SK-N-SH (cell line): ENCODE results near the gene TFIP11.

Experiments used
- EP300 ChIP-seq, 2 experiments: IDR thresholded peaks; 2 replicates each; pipeline versions ENCODE4 v1.4.0 to v1.6.1; 2012; ENCODE audit warnings: borderline replicate concordance in 1 of 2, low read depth in 1 of 2, low read length in 1 of 2
- POLR2AphosphoS5 ChIP-seq: IDR thresholded peaks from 2 replicates; pipeline ENCODE4 v1.6.1; 2012; ENCODE audit warnings: low read depth, low read length
- TAF1 ChIP-seq: IDR thresholded peaks from 2 replicates; pipeline ENCODE4 v1.6.1; 2012; ENCODE audit warnings: low read depth, mild to moderate bottlenecking, low read length, moderate library complexity, borderline replicate concordance
- TF ChIP-seq, protein P1 (sequence below): fragments of 200-600 bp; sonication (generic); IDR thresholded peaks from 2 replicates; pipeline ENCODE4 v1.6.1; 2017; ENCODE audit warnings: antibody characterized with exemption, mild to moderate bottlenecking, moderate library complexity
- TF ChIP-seq, protein P2 (sequence below): IDR thresholded peaks from 2 replicates; pipeline ENCODE4 v1.4.0; 2012; ENCODE audit warnings: low read depth, borderline replicate concordance

DNA sequence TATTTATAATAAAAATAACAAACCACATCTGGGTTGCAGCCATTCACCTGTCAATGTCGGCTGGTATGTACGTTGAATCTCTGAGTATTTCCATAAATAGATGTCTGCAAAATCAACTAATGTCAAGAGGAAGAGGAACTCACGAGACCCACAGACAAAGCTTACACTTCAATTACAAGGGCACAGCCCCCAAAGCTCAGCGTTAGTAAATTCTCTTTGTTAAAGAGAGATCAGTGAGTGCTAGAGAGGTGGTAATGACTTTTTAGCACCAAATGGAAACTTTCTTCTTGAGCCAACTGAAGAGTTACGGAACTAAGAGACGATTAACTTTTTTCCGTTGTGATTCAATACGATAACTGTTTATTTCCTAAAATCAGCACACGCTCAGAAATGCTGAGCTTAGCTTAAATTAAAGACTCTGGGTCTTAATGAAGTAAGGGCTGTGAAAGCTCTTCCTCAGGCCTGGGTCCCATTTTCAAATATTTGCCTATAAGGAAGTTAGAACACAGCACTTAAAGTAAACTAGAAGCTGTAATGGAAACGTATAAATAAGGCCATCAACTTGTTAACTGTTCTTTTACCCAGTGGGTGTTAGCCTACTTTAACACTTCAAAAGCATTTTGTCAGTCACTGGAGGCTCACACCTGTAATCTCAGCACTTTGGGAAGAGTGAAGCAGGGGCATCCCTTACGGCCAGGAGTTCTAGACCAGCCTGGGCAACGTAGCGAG is 22.8 kb upstream of the TFIP11 start:
- TF ChIP-seq, protein P1, sequence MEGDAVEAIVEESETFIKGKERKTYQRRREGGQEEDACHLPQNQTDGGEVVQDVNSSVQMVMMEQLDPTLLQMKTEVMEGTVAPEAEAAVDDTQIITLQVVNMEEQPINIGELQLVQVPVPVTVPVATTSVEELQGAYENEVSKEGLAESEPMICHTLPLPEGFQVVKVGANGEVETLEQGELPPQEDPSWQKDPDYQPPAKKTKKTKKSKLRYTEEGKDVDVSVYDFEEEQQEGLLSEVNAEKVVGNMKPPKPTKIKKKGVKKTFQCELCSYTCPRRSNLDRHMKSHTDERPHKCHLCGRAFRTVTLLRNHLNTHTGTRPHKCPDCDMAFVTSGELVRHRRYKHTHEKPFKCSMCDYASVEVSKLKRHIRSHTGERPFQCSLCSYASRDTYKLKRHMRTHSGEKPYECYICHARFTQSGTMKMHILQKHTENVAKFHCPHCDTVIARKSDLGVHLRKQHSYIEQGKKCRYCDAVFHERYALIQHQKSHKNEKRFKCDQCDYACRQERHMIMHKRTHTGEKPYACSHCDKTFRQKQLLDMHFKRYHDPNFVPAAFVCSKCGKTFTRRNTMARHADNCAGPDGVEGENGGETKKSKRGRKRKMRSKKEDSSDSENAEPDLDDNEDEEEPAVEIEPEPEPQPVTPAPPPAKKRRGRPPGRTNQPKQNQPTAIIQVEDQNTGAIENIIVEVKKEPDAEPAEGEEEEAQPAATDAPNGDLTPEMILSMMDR = no peak
- TF ChIP-seq EP300 (IDR thresholded peaks at IDR 0.05; ENCODE audit: borderline replicate concordance in 1 of 2, low read depth in 1 of 2, low read length in 1 of 2) (no peak), POLR2AphosphoS5 (no peak), TAF1 (no peak)
- TF ChIP-seq, protein P2, sequence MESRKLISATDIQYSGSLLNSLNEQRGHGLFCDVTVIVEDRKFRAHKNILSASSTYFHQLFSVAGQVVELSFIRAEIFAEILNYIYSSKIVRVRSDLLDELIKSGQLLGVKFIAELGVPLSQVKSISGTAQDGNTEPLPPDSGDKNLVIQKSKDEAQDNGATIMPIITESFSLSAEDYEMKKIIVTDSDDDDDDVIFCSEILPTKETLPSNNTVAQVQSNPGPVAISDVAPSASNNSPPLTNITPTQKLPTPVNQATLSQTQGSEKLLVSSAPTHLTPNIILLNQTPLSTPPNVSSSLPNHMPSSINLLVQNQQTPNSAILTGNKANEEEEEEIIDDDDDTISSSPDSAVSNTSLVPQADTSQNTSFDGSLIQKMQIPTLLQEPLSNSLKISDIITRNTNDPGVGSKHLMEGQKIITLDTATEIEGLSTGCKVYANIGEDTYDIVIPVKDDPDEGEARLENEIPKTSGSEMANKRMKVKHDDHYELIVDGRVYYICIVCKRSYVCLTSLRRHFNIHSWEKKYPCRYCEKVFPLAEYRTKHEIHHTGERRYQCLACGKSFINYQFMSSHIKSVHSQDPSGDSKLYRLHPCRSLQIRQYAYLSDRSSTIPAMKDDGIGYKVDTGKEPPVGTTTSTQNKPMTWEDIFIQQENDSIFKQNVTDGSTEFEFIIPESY = no peak
